Colonic mucosa (tissue), 4 donors: Measurements from ENCODE around the gene HAUS7. TPM values are rescaled to one million over a fixed set of nuclear protein-coding genes. Genes with fewer than 3 reads are reported as not detected.

Experiments
- DNase-seq: peaks from one replicate; pipeline ENCODE4 v3.0.0-alpha.2; 2020
- H3K27ac ChIP-seq: fragments of 200-600 bp; one replicate; pipeline ENCODE4 v1.8.0; 2021
- H3K27me3 ChIP-seq: fragments of 200-600 bp; one replicate; pipeline ENCODE4 v1.8.0; 2021
- H3K36me3 ChIP-seq: fragments of 200-600 bp; one replicate; pipeline ENCODE4 v1.8.0; 2021
- H3K4me1 ChIP-seq: fragments of 200-600 bp; one replicate; pipeline ENCODE4 v1.8.0; 2021; ENCODE audit warnings: mild to moderate bottlenecking
- H3K4me3 ChIP-seq: fragments of 200-600 bp; one replicate; pipeline ENCODE4 v1.8.0; 2021
- H3K9ac ChIP-seq, 2 donors: one replicate each; pipeline ENCODE4 v1.7.0; 2013; ENCODE audit warnings: control low read depth in 2 of 2, low read depth in 2 of 2, low read length in 2 of 2
- H3K9me3 ChIP-seq: fragments of 200-600 bp; one replicate; pipeline ENCODE4 v1.8.0; 2021
- CTCF ChIP-seq: fragments of 200-600 bp; IDR thresholded peaks from one replicate; pipeline ENCODE4 v1.8.0; 2022; ENCODE audit warnings: antibody characterized with exemption, mild to moderate bottlenecking
- intact Hi-C: fragments of 100-400 bp; cut with DNase I; formaldehyde crosslinking; loops from one replicate; pipeline ENCODE4 v1.14.1; 2022
- total RNA-seq, 2 donors: library from RNA; stranded (reverse); fragmentation: NEBNext Ultra II Directional in 1 of 2; extraction: Animal tissue kit (Norgen Biotek cat#: 25700) in 1 of 2; gene quantifications; one replicate each; pipeline ENCODE4 v1.2.1, GENCODE V29; 2021
- donor health status: healthy.
- donor health status: DM: no; HTN: no; CAD: no.
- donor health status: DM: no; HTN: no; CAD: no.

Gene HAUS7
- total RNA-seq, 2 donors from 2014 or later = 18.9 to 47.8 TPM

DNA sequence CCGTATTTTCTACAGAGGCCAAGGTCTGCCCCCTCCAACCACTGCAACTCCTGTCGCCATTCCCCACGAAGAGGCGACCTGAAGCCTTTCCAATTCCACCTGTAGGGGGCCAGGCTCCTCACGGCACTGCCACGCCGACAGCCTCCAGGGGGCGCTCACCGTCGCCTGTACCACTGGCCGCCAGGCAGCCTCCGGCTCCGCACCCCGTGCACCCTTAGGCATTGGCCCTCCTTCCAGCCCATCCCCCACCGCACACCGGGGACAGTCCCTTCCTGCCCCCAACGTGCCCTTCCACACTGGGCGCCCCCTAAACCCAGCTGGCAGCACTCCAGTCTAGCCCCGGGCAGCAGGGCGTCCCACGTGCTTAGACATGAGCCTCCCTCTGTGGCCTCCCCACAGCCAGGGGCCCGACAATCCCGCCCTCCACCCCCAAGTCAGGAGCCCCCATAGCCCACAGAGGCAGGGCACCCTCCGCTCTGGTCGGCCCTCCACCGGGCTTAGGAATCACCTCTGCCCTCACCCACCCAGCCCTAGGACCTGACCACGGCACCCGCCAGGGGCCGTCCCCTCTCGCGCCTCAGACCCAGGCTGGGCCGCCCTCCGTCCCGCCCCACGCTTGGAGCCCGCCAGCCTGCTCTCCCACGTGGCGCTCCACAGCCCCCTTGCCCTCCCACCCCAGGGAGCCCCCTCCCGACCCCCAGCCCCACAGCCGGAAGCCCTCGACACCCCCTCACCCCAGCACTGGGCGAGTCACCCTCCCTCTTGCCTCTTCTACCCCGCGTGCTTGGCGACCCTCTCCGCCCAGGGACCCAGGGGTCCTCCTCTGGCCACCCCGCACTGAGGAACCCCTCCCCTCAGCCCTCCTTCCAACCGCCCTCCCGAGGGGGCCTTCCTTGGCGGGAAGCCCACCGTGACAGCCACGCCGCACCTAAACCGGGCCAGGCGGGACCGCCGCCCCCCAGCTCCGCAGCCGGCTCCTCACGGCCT is 69.9 kb downstream of the HAUS7 start:
- Histone ChIP-seq H3K9me3 (no peaks in the 10 kb centered on the region), H3K9ac (no peak overlapping the region), H3K27ac (no peak overlapping the region), H3K36me3 (no peaks in the 10 kb centered on the region), H3K27me3 (no peaks in the 10 kb centered on the region), H3K4me1 (no peaks in the 10 kb centered on the region), H3K4me3 (no peak overlapping the region)
- intact Hi-C loops = no loop called here
- DNase-seq = no peak
- peak; percentile 36 for TF ChIP-seq CTCF

- intact Hi-C loops = no loop called here
- Histone ChIP-seq H3K9me3 (no peaks in the 10 kb centered on the region), H3K27me3 (no peaks in the 10 kb centered on the region), H3K4me3 (no peak overlapping the region), H3K9ac (no peak overlapping the region), H3K4me1 (no peaks in the 10 kb centered on the region), H3K36me3 (no peaks in the 10 kb centered on the region), H3K27ac (no peak overlapping the region)
- no peak for TF ChIP-seq CTCF
- no peak for DNase-seq
These were observed 72.0 kb downstream of the HAUS7 start for GRCh38 chrX:153398275-153398960.

Other genes starting within 250 kb of the HAUS7 start
- not detected for gene PNMA6F, start 148.8 kb downstream of the HAUS7 start, total RNA-seq
- gene ZNF275, start 136.4 kb downstream of the HAUS7 start, total RNA-seq = 1 to 10 TPM; 5.4 to 5.8 TPM
- not detected for gene PNMA6E, start 69.2 kb downstream of the HAUS7 start, total RNA-seq
- gene ZFP92, start 59.1 kb downstream of the HAUS7 start, total RNA-seq = under 1 TPM; 0.10 to 0.29 TPM
- gene TREX2, start 24.5 kb downstream of the HAUS7 start, total RNA-seq = 1 to 10 TPM in 1 of 2 donors, not detected in 1; 1.2 TPM
- 10 to 100 TPM in 1 of 2 donors, 1 to 10 TPM in 1; 6.0 to 11.4 TPM for gene BGN, start 24.4 kb upstream of the HAUS7 start, total RNA-seq
- gene ATP2B3, start 47.1 kb upstream of the HAUS7 start, total RNA-seq = under 1 TPM in 1 of 2 donors, not detected in 1; 0.24 TPM
- gene CCNQ, start 128.6 kb upstream of the HAUS7 start, total RNA-seq = 10 to 100 TPM; 16.3 to 24.0 TPM
- gene DUSP9, start 176.6 kb upstream of the HAUS7 start, total RNA-seq = under 1 TPM in 1 of 2 donors, not detected in 1; 0.49 TPM
- gene PNCK, start 203.2 kb upstream of the HAUS7 start, total RNA-seq = 10 to 100 TPM in 1 of 2 donors, 1 to 10 TPM in 1; 1.9 to 11.1 TPM
- 100 to 1,000 TPM; 197 to 435 TPM for gene SLC6A8, start 217.3 kb upstream of the HAUS7 start, total RNA-seq